Astrocyte (in vitro differentiated cells and primary cell): ENCODE data around the gene ERAP2.

Source experiments
- EZH2 ChIP-seq: IDR thresholded peaks from 2 replicates; pipeline ENCODE4 v1.6.1; 2012; ENCODE audit warnings: mild to moderate bottlenecking, low read length, inconsistent platforms; ENCODE audit not compliant: insufficient read depth
- TF ChIP-seq, protein P1 (sequence below): IDR thresholded peaks from 2 replicates; pipeline ENCODE4 v1.5.1; 2011; ENCODE audit warnings: low read depth, mild to moderate bottlenecking, inconsistent platforms, low read length, moderate library complexity; ENCODE audit not compliant: insufficient read depth

- TF ChIP-seq, protein P1, sequence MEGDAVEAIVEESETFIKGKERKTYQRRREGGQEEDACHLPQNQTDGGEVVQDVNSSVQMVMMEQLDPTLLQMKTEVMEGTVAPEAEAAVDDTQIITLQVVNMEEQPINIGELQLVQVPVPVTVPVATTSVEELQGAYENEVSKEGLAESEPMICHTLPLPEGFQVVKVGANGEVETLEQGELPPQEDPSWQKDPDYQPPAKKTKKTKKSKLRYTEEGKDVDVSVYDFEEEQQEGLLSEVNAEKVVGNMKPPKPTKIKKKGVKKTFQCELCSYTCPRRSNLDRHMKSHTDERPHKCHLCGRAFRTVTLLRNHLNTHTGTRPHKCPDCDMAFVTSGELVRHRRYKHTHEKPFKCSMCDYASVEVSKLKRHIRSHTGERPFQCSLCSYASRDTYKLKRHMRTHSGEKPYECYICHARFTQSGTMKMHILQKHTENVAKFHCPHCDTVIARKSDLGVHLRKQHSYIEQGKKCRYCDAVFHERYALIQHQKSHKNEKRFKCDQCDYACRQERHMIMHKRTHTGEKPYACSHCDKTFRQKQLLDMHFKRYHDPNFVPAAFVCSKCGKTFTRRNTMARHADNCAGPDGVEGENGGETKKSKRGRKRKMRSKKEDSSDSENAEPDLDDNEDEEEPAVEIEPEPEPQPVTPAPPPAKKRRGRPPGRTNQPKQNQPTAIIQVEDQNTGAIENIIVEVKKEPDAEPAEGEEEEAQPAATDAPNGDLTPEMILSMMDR, result no peak
- TF ChIP-seq EZH2, result no peak
Observed at GRCh38 chr5:96958977-96959376, 82.7 kb downstream of the ERAP2 start.
